ENCODE results near the gene GFRA3. TPM values are rescaled to one million over a fixed set of nuclear protein-coding genes. Genes with fewer than 3 reads are reported as not detected.
A peak's percentile ranks its signal among the peaks of the same experiment; 100 is the strongest.

The GFRA3 gene
- total RNA-seq, 1 donor from 2014 or later = 0.12 TPM

DNA sequence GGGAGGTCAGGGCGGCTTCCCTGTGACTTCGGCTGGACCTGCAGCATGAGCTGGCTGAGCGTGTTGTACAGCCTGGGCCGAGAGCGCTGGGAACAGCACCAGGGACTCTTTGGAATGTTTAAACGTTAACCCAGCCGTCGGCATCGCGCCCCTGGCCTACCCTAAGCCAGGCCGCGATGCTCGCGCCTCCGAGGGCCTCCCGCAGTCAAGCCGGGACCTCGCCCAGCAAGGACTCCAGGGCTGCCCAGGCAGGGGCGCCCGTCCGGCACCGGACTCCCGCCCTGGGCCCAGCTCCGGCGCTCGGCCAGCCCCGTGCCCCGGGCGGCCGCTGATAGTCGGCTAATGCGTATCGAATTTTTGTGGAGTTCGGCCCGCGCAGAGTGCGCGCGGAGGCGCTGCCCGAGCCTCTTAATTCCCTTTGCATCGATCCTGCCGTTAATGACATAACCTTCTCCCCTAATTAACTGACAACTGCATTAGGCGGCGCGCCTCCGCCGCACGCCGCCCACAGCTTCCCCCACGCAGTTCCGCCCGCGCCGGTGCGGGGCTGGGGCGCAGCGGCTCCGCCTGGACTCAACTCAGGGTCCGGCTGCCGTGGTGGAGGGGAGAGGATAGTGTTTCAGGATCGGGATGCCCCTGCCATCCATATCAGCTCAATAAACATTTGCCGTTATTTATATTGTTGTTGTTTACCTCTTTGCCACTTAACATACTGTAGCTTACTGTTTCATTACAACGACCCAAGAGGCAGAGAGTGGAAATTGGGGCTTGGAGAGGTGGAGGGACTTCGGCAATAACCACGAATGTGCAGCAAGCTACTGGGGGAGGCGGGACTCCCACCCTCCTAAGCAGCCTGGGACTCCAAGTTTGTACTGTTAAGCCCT, 32.5 kb downstream of the GFRA3 start:
- Mint-ChIP-seq H3K27ac (ENCODE audit: unreplicated experiment) (no peak overlapping the region), H3K4me3 (ENCODE audit: unreplicated experiment) (peak overlapping the region; percentile 53), H3K27me3 (ENCODE audit: low read depth) (peaks cover 18% of the 10 kb centered on the region), H3K36me3 (ENCODE audit: low read depth) (no peaks in the 10 kb centered on the region), H3K9me3 (ENCODE audit: low read depth) (no peaks in the 10 kb centered on the region), H3K4me1 (ENCODE audit: low read depth) (peaks cover 3% of the 10 kb centered on the region)
- TF ChIP-seq, protein P1, sequence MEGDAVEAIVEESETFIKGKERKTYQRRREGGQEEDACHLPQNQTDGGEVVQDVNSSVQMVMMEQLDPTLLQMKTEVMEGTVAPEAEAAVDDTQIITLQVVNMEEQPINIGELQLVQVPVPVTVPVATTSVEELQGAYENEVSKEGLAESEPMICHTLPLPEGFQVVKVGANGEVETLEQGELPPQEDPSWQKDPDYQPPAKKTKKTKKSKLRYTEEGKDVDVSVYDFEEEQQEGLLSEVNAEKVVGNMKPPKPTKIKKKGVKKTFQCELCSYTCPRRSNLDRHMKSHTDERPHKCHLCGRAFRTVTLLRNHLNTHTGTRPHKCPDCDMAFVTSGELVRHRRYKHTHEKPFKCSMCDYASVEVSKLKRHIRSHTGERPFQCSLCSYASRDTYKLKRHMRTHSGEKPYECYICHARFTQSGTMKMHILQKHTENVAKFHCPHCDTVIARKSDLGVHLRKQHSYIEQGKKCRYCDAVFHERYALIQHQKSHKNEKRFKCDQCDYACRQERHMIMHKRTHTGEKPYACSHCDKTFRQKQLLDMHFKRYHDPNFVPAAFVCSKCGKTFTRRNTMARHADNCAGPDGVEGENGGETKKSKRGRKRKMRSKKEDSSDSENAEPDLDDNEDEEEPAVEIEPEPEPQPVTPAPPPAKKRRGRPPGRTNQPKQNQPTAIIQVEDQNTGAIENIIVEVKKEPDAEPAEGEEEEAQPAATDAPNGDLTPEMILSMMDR (IDR thresholded peaks at IDR 0.05) = peak; percentile 26
- DNase-seq (ENCODE audit: low spot score) = no peak

DNA sequence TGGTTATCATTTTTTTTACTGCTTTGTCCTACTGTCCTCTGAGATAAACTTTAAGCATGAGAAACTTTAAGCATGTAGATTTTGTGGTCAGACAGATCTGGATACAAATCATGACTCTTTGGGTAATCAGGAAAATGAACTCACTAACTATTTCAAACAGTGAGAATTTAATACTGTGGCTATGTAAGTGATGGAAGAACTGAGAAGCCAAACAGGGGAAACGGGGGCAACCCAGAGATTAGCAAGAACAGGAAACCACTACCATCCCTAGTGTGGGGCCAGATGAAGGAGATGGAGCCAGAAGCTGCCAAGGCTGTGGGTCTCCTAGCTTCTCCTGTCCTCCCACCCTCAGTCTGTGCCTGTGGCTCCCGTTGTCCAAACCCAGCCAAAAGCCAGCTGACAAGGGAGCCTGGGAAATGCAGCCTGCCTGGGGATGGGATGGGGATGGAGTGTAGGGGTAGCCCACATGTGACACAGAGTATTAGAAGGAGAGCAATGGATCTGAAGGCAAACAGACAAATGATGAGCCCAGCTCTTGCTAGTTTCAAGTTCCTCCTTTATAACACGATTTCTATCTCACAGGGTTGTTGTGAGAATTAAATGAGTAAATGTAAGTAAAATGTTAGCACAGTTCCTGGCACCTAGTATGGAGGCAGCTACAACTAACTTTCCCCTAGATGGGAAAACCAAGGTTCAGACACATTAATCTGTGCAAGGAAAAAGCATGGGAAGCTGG, 33.6 kb downstream of the GFRA3 start:
- no peaks in the 10 kb centered on the region for H3K9me3 Mint-ChIP-seq (ENCODE audit: low read depth)
- peaks cover 3% of the 10 kb centered on the region for H3K4me1 Mint-ChIP-seq (ENCODE audit: low read depth)
- no peak overlapping the region for H3K4me3 Mint-ChIP-seq (ENCODE audit: unreplicated experiment)
- DNase-seq (ENCODE audit: low spot score) = no peak
- H3K36me3 Mint-ChIP-seq (ENCODE audit: low read depth) = no peaks in the 10 kb centered on the region
- TF ChIP-seq, protein P1 (IDR thresholded peaks at IDR 0.05) = no peak
- peaks cover 18% of the 10 kb centered on the region for H3K27me3 Mint-ChIP-seq (ENCODE audit: low read depth)
- no peak overlapping the region for H3K27ac Mint-ChIP-seq (ENCODE audit: unreplicated experiment)

DNA sequence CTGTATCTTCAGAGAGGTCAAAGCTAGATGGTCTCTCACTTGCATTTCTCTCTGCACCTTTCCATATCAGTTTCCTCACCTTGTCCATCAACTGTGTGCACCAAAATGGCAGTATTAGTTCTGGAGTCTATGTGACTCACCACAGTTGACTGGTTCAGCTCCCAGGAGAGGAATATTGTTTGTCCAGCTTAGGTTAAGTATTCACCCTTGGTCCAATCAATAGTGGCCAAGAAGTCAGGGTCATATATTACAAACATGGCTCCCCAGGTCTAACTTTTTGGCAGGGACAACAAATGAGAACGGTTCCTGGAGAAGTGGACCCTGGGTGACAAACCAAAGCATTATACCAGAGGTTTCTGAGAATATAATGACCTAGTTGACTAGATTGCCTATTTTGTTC, 36.4 kb downstream of the GFRA3 start:
- no peaks in the 10 kb centered on the region for H3K36me3 Mint-ChIP-seq (ENCODE audit: low read depth)
- H3K27ac Mint-ChIP-seq (ENCODE audit: unreplicated experiment) = no peak overlapping the region
- TF ChIP-seq, protein P1 (IDR thresholded peaks at IDR 0.05) = no peak
- no peaks in the 10 kb centered on the region for H3K9me3 Mint-ChIP-seq (ENCODE audit: low read depth)
- peaks cover 3% of the 10 kb centered on the region for H3K4me1 Mint-ChIP-seq (ENCODE audit: low read depth)
- no peak overlapping the region for H3K4me3 Mint-ChIP-seq (ENCODE audit: unreplicated experiment)
- H3K27me3 Mint-ChIP-seq (ENCODE audit: low read depth) = peaks cover 11% of the 10 kb centered on the region
- no peak for DNase-seq (ENCODE audit: low spot score)

DNA sequence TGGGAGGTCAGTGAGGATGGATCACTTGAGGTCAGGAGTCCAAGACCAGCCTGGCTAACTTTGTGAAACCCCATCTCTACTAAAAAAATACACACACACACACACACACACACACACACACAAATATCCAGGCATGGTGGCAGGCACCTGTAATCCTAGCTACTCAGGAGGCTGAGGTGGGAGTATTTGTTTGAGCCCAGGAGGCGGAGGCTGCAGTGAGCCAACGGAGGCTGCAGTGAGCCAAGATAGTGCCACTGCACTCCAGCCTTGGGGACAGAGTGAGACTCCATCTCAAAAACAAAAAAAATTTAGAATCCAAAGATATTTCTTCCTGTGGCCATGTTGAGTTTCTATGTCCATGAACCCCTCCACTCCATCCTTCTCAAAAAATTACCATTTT, 39.8 kb downstream of the GFRA3 start:
- Mint-ChIP-seq H3K36me3 (ENCODE audit: low read depth) (no peaks in the 10 kb centered on the region), H3K27me3 (ENCODE audit: low read depth) (peaks cover 2% of the 10 kb centered on the region), H3K4me3 (ENCODE audit: unreplicated experiment) (no peak overlapping the region), H3K4me1 (ENCODE audit: low read depth) (peaks cover 18% of the 10 kb centered on the region), H3K27ac (ENCODE audit: unreplicated experiment) (no peak overlapping the region), H3K9me3 (ENCODE audit: low read depth) (no peaks in the 10 kb centered on the region)
- no peak for DNase-seq (ENCODE audit: low spot score)
- TF ChIP-seq, protein P1 (IDR thresholded peaks at IDR 0.05) = no peak

DNA sequence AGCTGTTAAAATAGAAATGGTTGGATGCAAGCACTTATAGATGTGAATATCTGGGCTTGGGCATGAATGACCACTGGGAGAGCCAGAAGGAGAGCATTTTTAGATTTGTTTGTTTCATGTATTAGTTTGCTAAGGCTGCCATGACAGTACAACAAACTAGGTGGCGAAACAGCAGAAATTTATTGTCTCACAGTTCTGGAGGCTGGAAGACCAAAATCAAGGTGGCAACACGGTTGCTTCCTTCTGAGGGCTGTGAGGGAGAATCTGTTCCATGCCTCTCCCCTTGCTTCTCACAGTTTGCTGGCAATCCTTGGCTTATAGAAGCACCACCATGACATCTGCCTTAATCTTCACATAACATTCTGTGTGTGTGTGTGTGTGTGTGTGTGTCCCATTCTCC, 41.1 kb downstream of the GFRA3 start:
- H3K4me1 Mint-ChIP-seq (ENCODE audit: low read depth) = peaks cover 18% of the 10 kb centered on the region
- H3K9me3 Mint-ChIP-seq (ENCODE audit: low read depth) = no peaks in the 10 kb centered on the region
- no peak for DNase-seq (ENCODE audit: low spot score)
- no peaks in the 10 kb centered on the region for H3K27me3 Mint-ChIP-seq (ENCODE audit: low read depth)
- H3K27ac Mint-ChIP-seq (ENCODE audit: unreplicated experiment) = no peak overlapping the region
- H3K4me3 Mint-ChIP-seq (ENCODE audit: unreplicated experiment) = no peak overlapping the region
- no peaks in the 10 kb centered on the region for H3K36me3 Mint-ChIP-seq (ENCODE audit: low read depth)
- TF ChIP-seq, protein P1 (IDR thresholded peaks at IDR 0.05) = no peak
